Left lung (tissue), 14 donors: ENCODE measurements around the gene LHX6. TPM values are rescaled to one million over a fixed set of nuclear protein-coding genes. Genes with fewer than 3 reads are reported as not detected.

Source experiments
- ATAC-seq: fragments of 200-7000 bp; cut with Tn5 transposase; one replicate; pipeline ENCODE4 v1.9.1; 2020; ENCODE audit warnings: moderate library complexity
- DNase-seq, 4 donors: peaks; one replicate each; pipeline ENCODE4 v3.0.0-alpha.2; 2013 to 2020
- H3K27ac ChIP-seq, 2 donors: fragments of 200-600 bp; sonication (generic) in 1 of 2; one replicate each; pipeline versions ENCODE4 v1.5.0 to v1.8.0; 2020 to 2021
- H3K27me3 ChIP-seq, 2 donors: fragments of 200-600 bp; sonication (generic) in 1 of 2; one replicate each; pipeline versions ENCODE4 v1.5.0 to v1.8.0; 2020 to 2021
- H3K36me3 ChIP-seq, 2 donors: fragments of 200-600 bp; sonication (generic) in 1 of 2; one replicate each; pipeline versions ENCODE4 v1.5.0 to v1.8.0; 2020 to 2021
- H3K4me1 ChIP-seq, 2 donors: fragments of 200-600 bp; one replicate each; pipeline ENCODE4 v1.8.0; 2021
- H3K4me3 ChIP-seq, 2 donors: fragments of 200-600 bp; sonication (generic) in 1 of 2; one replicate each; pipeline versions ENCODE4 v1.5.0 to v1.8.0; 2020 to 2021; ENCODE audit warnings: mild to moderate bottlenecking in 1 of 2
- H3K9me3 ChIP-seq, 2 donors: fragments of 200-600 bp; sonication (generic) in 1 of 2; one replicate each; pipeline versions ENCODE4 v1.5.0 to v1.8.0; 2020 to 2021
- CTCF ChIP-seq, 2 donors: fragments of 200-600 bp; sonication (generic) in 1 of 2; IDR thresholded peaks; one replicate each; pipeline versions ENCODE4 v1.5.0 to v1.8.0; 2021; ENCODE audit warnings: antibody characterized with exemption in 2 of 2
- intact Hi-C, 2 donors: fragments of 100-400 bp; cut with DNase I; formaldehyde crosslinking; loops; one replicate each; pipeline versions ENCODE4 v1.11.2 to v1.14.2; 2022
- long read RNA-seq, 12 donors: library from polyadenylated mRNA in 2 of 12; unstranded in 2 of 12; transcript quantifications; one replicate each; pipeline ENCODE4 v2.0.0 and lab custom pipeline, GENCODE V29; 2019 to 2026
- polyA plus RNA-seq, 6 donors: library from polyadenylated mRNA; unstranded; fragments of 120-200 nt; gene quantifications; one replicate each; pipeline ENCODE4 v1.2.1, GENCODE V29; 2013; ENCODE audit not compliant: insufficient read length in 6 of 6
- total RNA-seq, 2 donors: library from RNA; stranded (reverse); fragmentation: NEBNext Ultra II Directional; extraction: Animal tissue kit (Norgen Biotek cat#: 25700); gene quantifications; one replicate each; pipeline ENCODE4 v1.2.1, GENCODE V29; 2021
- donor health status: DM: no; HTN: yes; CAD: no.
- donor health status: DM: no; HTN: no; CAD: no.

Gene LHX6
- total RNA-seq (1 to 10 TPM; 4.8 to 9.1 TPM), polyA plus RNA-seq (10 to 100 TPM; 17.6 to 25.4 (median 18.6) TPM)
- long read RNA-seq, donor 1, partial matches to known transcripts: 0 of 7 reads
- long read RNA-seq, donor 1, other reads (novel, unspliced or antisense): 0 of 7 reads
- long read RNA-seq, donor 2, partial matches to known transcripts: 16 of 21 reads
- long read RNA-seq, donor 2, other reads (novel, unspliced or antisense): 0 of 21 reads
- long read RNA-seq, donor 3, partial matches to known transcripts: 0 of 2 reads
- long read RNA-seq, donor 3, other reads (novel, unspliced or antisense): 0 of 2 reads
- long read RNA-seq, donor 4: 0 reads
- long read RNA-seq, donor 5, partial matches to known transcripts: 0 of 2 reads
- long read RNA-seq, donor 5, other reads (novel, unspliced or antisense): 0 of 2 reads
- long read RNA-seq, donor 6, partial matches to known transcripts: 0 of 4 reads
- long read RNA-seq, donor 6, other reads (novel, unspliced or antisense): 0 of 4 reads
- long read RNA-seq, donor 7, partial matches to known transcripts: 0 of 3 reads
- long read RNA-seq, donor 7, other reads (novel, unspliced or antisense): 0 of 3 reads
- long read RNA-seq, donor 8, partial matches to known transcripts: 0 of 8 reads
- long read RNA-seq, donor 8, other reads (novel, unspliced or antisense): 0 of 8 reads
- long read RNA-seq, donor 9: 0 reads
- long read RNA-seq, donor 10: 0 reads
- long read RNA-seq, donor 11, partial matches to known transcripts: 0 of 1 reads
- long read RNA-seq, donor 11, other reads (novel, unspliced or antisense): 0 of 1 reads
- long read RNA-seq, donor 12, partial matches to known transcripts: 0 of 2 reads
- long read RNA-seq, donor 12, other reads (novel, unspliced or antisense): 0 of 2 reads

GRCh38 chr9:122228568-122229484, at the start of gene LHX6:
TSS of gene LHX6 (minus strand) at chr9:122228957. CDS start at chr9:122228740, 217 bp downstream.
- H3K9me3 ChIP-seq: no peaks in the 10 kb centered on the region
- H3K27ac ChIP-seq: no peak within 1 kb of the TSS
- peak; percentile 22 for ATAC-seq
- no peak for DNase-seq
- no peaks in the 10 kb centered on the region for H3K36me3 ChIP-seq
- no peak for TF ChIP-seq CTCF (IDR thresholded peaks at IDR 0.05)
- H3K4me1 ChIP-seq: peaks cover 5 to 30% of the 10 kb centered on the region in 2 donors
- intact Hi-C loops: no loop called here
- peaks cover 51 to 80% of the 10 kb centered on the region in 2 donors for H3K27me3 ChIP-seq
- H3K4me3 ChIP-seq: peak within 1 kb of the TSS; percentile 9 to 36

GRCh38 chr9:122277285-122277897, 48.6 kb upstream of the LHX6 start:
- H3K9me3 ChIP-seq: peaks cover 0 to 15% of the 10 kb centered on the region in 2 donors
- no peak overlapping the region for H3K27ac ChIP-seq
- intact Hi-C loops: no loop called here
- no peak overlapping the region for H3K4me3 ChIP-seq
- ATAC-seq (no peak), DNase-seq (no peak)
- peaks cover 0 to 57% of the 10 kb centered on the region in 2 donors for H3K36me3 ChIP-seq
- H3K4me1 ChIP-seq: no peaks in the 10 kb centered on the region
- no peaks in the 10 kb centered on the region for H3K27me3 ChIP-seq
- no peak for TF ChIP-seq CTCF (IDR thresholded peaks at IDR 0.05)

GRCh38 chr9:122276096-122276495, 47.3 kb upstream of the LHX6 start:
- H3K27me3 ChIP-seq: no peaks in the 10 kb centered on the region
- no peak for TF ChIP-seq CTCF (IDR thresholded peaks at IDR 0.05)
- DNase-seq (no peak), ATAC-seq (no peak)
- intact Hi-C loops: no loop called here
- H3K4me1 ChIP-seq: no peaks in the 10 kb centered on the region
- no peak overlapping the region for H3K4me3 ChIP-seq
- H3K27ac ChIP-seq: no peak overlapping the region
- H3K36me3 ChIP-seq: peaks cover 0 to 55% of the 10 kb centered on the region in 2 donors
- H3K9me3 ChIP-seq: peaks cover 0 to 15% of the 10 kb centered on the region in 2 donors

GRCh38 chr9:122274055-122274454, 45.3 kb upstream of the LHX6 start:
- Histone ChIP-seq H3K27me3 (no peaks in the 10 kb centered on the region), H3K4me1 (no peaks in the 10 kb centered on the region), H3K4me3 (no peak overlapping the region), H3K36me3 (peaks cover 0 to 50% of the 10 kb centered on the region in 2 donors), H3K9me3 (peaks cover 0 to 15% of the 10 kb centered on the region in 2 donors), H3K27ac (no peak overlapping the region)
- no peak for TF ChIP-seq CTCF (IDR thresholded peaks at IDR 0.05)
- ATAC-seq: no peak
- no peak for DNase-seq
- intact Hi-C loops: no loop called here
